ENCODE data around the gene FKBP5.
"Not testable (repeated sequence)": the region's sequence is repeated elsewhere in the genome, so short reads cannot be mapped to it uniquely, and the experiment has no call there.

Gene FKBP5

DNA sequence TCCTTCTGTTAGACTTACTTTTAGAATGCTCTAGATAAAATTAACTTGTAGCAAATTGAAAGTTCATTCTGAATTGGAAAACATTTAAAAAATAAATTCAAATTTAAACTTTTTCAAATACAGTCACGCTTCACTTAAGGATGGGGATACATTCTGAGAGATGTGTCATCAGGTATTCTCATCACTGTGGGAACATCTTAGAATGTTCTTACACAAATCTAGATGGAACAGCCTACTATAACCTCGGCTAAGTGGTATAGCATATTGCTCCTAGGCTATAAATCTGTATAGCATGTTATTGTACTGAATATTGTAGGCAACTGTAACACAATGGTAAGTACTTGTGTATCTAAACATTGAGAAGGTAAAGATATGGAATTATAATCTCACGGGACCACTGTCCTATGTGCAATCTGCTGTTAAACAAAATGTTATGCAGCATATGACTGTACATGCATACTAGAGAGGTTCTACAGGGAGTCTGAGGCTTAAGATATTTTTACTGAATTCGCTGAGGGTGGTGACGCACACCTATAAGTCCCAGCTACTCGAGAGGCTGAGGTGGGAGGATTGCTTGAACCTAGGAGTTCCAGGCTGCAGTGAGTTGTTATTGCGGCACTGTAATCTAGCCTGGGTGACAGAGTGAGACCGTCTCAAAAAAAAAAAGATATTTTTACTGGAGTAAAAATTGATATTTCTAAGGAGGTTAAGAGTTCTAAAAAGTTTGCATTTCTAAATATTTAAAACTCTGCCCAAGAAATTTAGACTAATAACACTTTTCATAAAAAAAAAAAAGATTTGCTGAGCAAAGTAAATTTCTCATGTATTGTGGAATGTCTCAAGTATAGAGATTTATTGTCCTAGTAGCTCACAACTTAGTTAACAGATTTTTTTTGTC is 88.7 kb downstream of the FKBP5 start:
- peaks cover 4 to 51% of the 10 kb centered on the region in 2 donors for H3K36me3 ChIP-seq (replicated peaks in 1 of 2; ENCODE audit: control insufficient read depth in 2 of 2, insufficient read depth in 2 of 2, low read length in 2 of 2)
- no peak overlapping the region for H3K4me3 ChIP-seq (ENCODE audit: low read length in 2 of 2)
- H4K91ac ChIP-seq (ENCODE audit: low read depth, low read length, poor library complexity), result no peak overlapping the region
- no peak overlapping the region for H2BK12ac ChIP-seq (ENCODE audit: low read length)
- H3K9me3 ChIP-seq (replicated peaks in 1 of 2; ENCODE audit: control insufficient read depth in 2 of 2, insufficient read depth in 1 of 2, low read depth in 1 of 2, low read length in 2 of 2), result peaks cover 0 to 3% of the 10 kb centered on the region in 2 donors
- peaks cover 4 to 18% of the 10 kb centered on the region in 2 donors for H3K4me1 ChIP-seq (ENCODE audit: control insufficient read depth in 2 of 2, insufficient read depth in 1 of 2, low read depth in 1 of 2, low read length in 2 of 2)
- H3K14ac ChIP-seq (ENCODE audit: low read length), result no peak overlapping the region
- H3K23ac ChIP-seq (ENCODE audit: low read depth, low read length, poor library complexity), result no peak overlapping the region
- H4K8ac ChIP-seq (ENCODE audit: low read depth, low read length), result no peak overlapping the region
- no peak overlapping the region for H2AK5ac ChIP-seq (ENCODE audit: low read depth, low read length)
- H3K4ac ChIP-seq (ENCODE audit: low read length), result peak overlapping the region; percentile 55
- no peak overlapping the region for H2BK5ac ChIP-seq (ENCODE audit: low read length)
- no peak overlapping the region for H3K4me2 ChIP-seq (ENCODE audit: insufficient read depth, low read length, poor library complexity, severe bottlenecking)
- H2AFZ ChIP-seq (ENCODE audit: low read length), result no peak overlapping the region
- H2BK120ac ChIP-seq (ENCODE audit: low read depth, low read length), result no peak overlapping the region
- H3K9ac ChIP-seq (ENCODE audit: low read depth, low read length, poor library complexity), result no peak overlapping the region
- no peak for DNase-seq (ENCODE audit: low spot score)
- no peak overlapping the region for H2BK15ac ChIP-seq (ENCODE audit: low read length)
- no CpG with 5 or more reads among the region's 8 CpGs for WGBS, 2 donors (ENCODE audit: extremely low coverage in 2 of 2, insufficient read length in 2 of 2, insufficient replicate concordance in 1 of 2)
- no peak overlapping the region for H3K27ac ChIP-seq (replicated peaks; ENCODE audit: low read length)
- no peaks in the 10 kb centered on the region for H3K79me1 ChIP-seq (ENCODE audit: low read depth, low read length)
- no peaks in the 10 kb centered on the region for H3K27me3 ChIP-seq (ENCODE audit: control insufficient read depth in 3 of 3, insufficient read depth in 3 of 3, low read depth in 1 of 3, low read length in 3 of 3)
- H3K18ac ChIP-seq (ENCODE audit: low read length), result no peak overlapping the region

GRCh38 chr6:35598621-35599020 is 90.1 kb downstream of the FKBP5 start:
- not testable (repeated sequence) for H2AFZ ChIP-seq (ENCODE audit: low read length); H2AK5ac ChIP-seq (ENCODE audit: low read depth, low read length); H3K27ac ChIP-seq (replicated peaks; ENCODE audit: low read length); H4K91ac ChIP-seq (ENCODE audit: low read depth, low read length, poor library complexity); H3K14ac ChIP-seq (ENCODE audit: low read length); H3K9ac ChIP-seq (ENCODE audit: low read depth, low read length, poor library complexity); H3K23ac ChIP-seq (ENCODE audit: low read depth, low read length, poor library complexity); H3K79me1 ChIP-seq (ENCODE audit: low read depth, low read length); H3K4me3 ChIP-seq (ENCODE audit: low read length in 2 of 2); H4K8ac ChIP-seq (ENCODE audit: low read depth, low read length); H2BK12ac ChIP-seq (ENCODE audit: low read length); H3K4me2 ChIP-seq (ENCODE audit: insufficient read depth, low read length, poor library complexity, severe bottlenecking); H3K27me3 ChIP-seq (ENCODE audit: control insufficient read depth in 3 of 3, insufficient read depth in 3 of 3, low read depth in 1 of 3, low read length in 3 of 3); H2BK120ac ChIP-seq (ENCODE audit: low read depth, low read length); DNase-seq (ENCODE audit: low spot score); H3K4ac ChIP-seq (ENCODE audit: low read length); H3K18ac ChIP-seq (ENCODE audit: low read length); H2BK15ac ChIP-seq (ENCODE audit: low read length); H3K9me3 ChIP-seq (replicated peaks in 1 of 2; ENCODE audit: control insufficient read depth in 2 of 2, insufficient read depth in 1 of 2, low read depth in 1 of 2, low read length in 2 of 2); H2BK5ac ChIP-seq (ENCODE audit: low read length)
- Histone ChIP-seq H3K4me1 (ENCODE audit: control insufficient read depth in 2 of 2, insufficient read depth in 1 of 2, low read depth in 1 of 2, low read length in 2 of 2) (peaks cover 4 to 18% of the 10 kb centered on the region in 2 donors), H3K36me3 (replicated peaks in 1 of 2; ENCODE audit: control insufficient read depth in 2 of 2, insufficient read depth in 2 of 2, low read length in 2 of 2) (peaks cover 2 to 58% of the 10 kb centered on the region in 2 donors)
- no CpG with 5 or more reads among the region's 8 CpGs for WGBS, 2 donors (ENCODE audit: extremely low coverage in 2 of 2, insufficient read length in 2 of 2, insufficient replicate concordance in 1 of 2)

GRCh38 chr6:35596448-35597442 is 92.0 kb downstream of the FKBP5 start:
- Histone ChIP-seq H4K8ac (ENCODE audit: low read depth, low read length) (no peak overlapping the region), H2BK15ac (ENCODE audit: low read length) (no peak overlapping the region), H3K9ac (ENCODE audit: low read depth, low read length, poor library complexity) (no peak overlapping the region), H3K4ac (ENCODE audit: low read length) (no peak overlapping the region), H3K4me2 (ENCODE audit: insufficient read depth, low read length, poor library complexity, severe bottlenecking) (no peak overlapping the region), H3K14ac (ENCODE audit: low read length) (no peak overlapping the region), H3K27me3 (ENCODE audit: control insufficient read depth in 3 of 3, insufficient read depth in 3 of 3, low read depth in 1 of 3, low read length in 3 of 3) (no peaks in the 10 kb centered on the region), H3K4me1 (ENCODE audit: control insufficient read depth in 2 of 2, insufficient read depth in 1 of 2, low read depth in 1 of 2, low read length in 2 of 2) (peaks cover 0 to 10% of the 10 kb centered on the region in 2 donors), H3K4me3 (ENCODE audit: low read length in 2 of 2) (no peak overlapping the region), H3K27ac (replicated peaks; ENCODE audit: low read length) (no peak overlapping the region), H2AFZ (ENCODE audit: low read length) (no peak overlapping the region), H2BK12ac (ENCODE audit: low read length) (no peak overlapping the region), H4K91ac (ENCODE audit: low read depth, low read length, poor library complexity) (no peak overlapping the region), H3K23ac (ENCODE audit: low read depth, low read length, poor library complexity) (no peak overlapping the region), H2BK5ac (ENCODE audit: low read length) (no peak overlapping the region), H3K36me3 (replicated peaks in 1 of 2; ENCODE audit: control insufficient read depth in 2 of 2, insufficient read depth in 2 of 2, low read length in 2 of 2) (peaks cover 2 to 76% of the 10 kb centered on the region in 2 donors), H2AK5ac (ENCODE audit: low read depth, low read length) (no peak overlapping the region), H3K18ac (ENCODE audit: low read length) (no peak overlapping the region), H3K9me3 (replicated peaks in 1 of 2; ENCODE audit: control insufficient read depth in 2 of 2, insufficient read depth in 1 of 2, low read depth in 1 of 2, low read length in 2 of 2) (no peaks in the 10 kb centered on the region), H2BK120ac (ENCODE audit: low read depth, low read length) (no peak overlapping the region), H3K79me1 (ENCODE audit: low read depth, low read length) (no peaks in the 10 kb centered on the region)
- no peak for DNase-seq (ENCODE audit: low spot score)
- WGBS, 2 donors (ENCODE audit: extremely low coverage in 2 of 2, insufficient read length in 2 of 2, insufficient replicate concordance in 1 of 2), result no CpG with 5 or more reads among the region's 8 CpGs

All from neuronal stem cell (in vitro differentiated cells).